ENCODE data around the gene IGLL5.

IGLL5 gene

GRCh38 chr22:22893077-22893805, 5.6 kb downstream of the IGLL5 start:
- DNase-seq: no peak
- Histone ChIP-seq H3K9ac (ENCODE audit: low read length) (no peak overlapping the region), H2BK15ac (ENCODE audit: low read depth, poor library complexity, severe bottlenecking) (no peak overlapping the region), H4K8ac (ENCODE audit: low read length) (no peak overlapping the region), H3K79me1 (replicated peaks; ENCODE audit: low read length, poor library complexity, severe bottlenecking) (no peaks in the 10 kb centered on the region), H4K91ac (ENCODE audit: low read length) (no peak overlapping the region), H3K9me3 (ENCODE audit: control insufficient read depth, low read length) (no peaks in the 10 kb centered on the region), H3K4me2 (ENCODE audit: low read length, poor library complexity, severe bottlenecking) (no peak overlapping the region), H3K4ac (ENCODE audit: low read depth in 1 of 2, low read length in 2 of 2) (no peak overlapping the region), H2BK12ac (ENCODE audit: low read length in 2 of 2) (no peak overlapping the region), H3K27ac (ENCODE audit: low read length, poor library complexity, severe bottlenecking) (no peak overlapping the region), H3K36me3 (ENCODE audit: control insufficient read depth in 1 of 2, insufficient read depth in 2 of 2, low read depth in 1 of 2, low read length in 2 of 2) (no peaks in the 10 kb centered on the region), H3K23ac (ENCODE audit: low read length in 2 of 2) (no peak overlapping the region), H2BK5ac (ENCODE audit: low read depth, low read length, poor library complexity, severe bottlenecking) (no peak overlapping the region), H2AK5ac (ENCODE audit: low read length, severe bottlenecking) (no peak overlapping the region), H3K27me3 (ENCODE audit: control insufficient read depth in 1 of 2, insufficient read depth in 1 of 2, low read length in 2 of 2) (peaks cover 3 to 86% of the 10 kb centered on the region in 2 experiments), H3K4me3 (ENCODE audit: insufficient read depth in 1 of 2, low read depth in 1 of 2, low read length in 2 of 2) (no peak overlapping the region), H3K4me1 (ENCODE audit: control insufficient read depth, insufficient read depth, low read depth, low read length) (no peaks in the 10 kb centered on the region), H2AFZ (ENCODE audit: low read depth, low read length) (no peak overlapping the region), H3K14ac (ENCODE audit: low read length in 2 of 2) (no peak overlapping the region), H3K18ac (ENCODE audit: low read depth in 1 of 2, low read length in 2 of 2) (no peak overlapping the region), H2BK120ac (ENCODE audit: low read depth, low read length) (no peak overlapping the region)
- 71% methylated on average over 10 of the region's 10 CpGs for WGBS

GRCh38 chr22:22893891-22894739, 6.5 kb downstream of the IGLL5 start:
- Histone ChIP-seq H4K8ac (ENCODE audit: low read length) (no peak overlapping the region), H3K9me3 (ENCODE audit: control insufficient read depth, low read length) (no peaks in the 10 kb centered on the region), H2BK5ac (ENCODE audit: low read depth, low read length, poor library complexity, severe bottlenecking) (no peak overlapping the region), H2BK120ac (ENCODE audit: low read depth, low read length) (no peak overlapping the region), H3K27ac (ENCODE audit: low read length, poor library complexity, severe bottlenecking) (no peak overlapping the region), H2AK5ac (ENCODE audit: low read length, severe bottlenecking) (no peak overlapping the region), H3K79me1 (replicated peaks; ENCODE audit: low read length, poor library complexity, severe bottlenecking) (no peaks in the 10 kb centered on the region), H2BK12ac (ENCODE audit: low read length in 2 of 2) (no peak overlapping the region), H3K4me3 (ENCODE audit: insufficient read depth in 1 of 2, low read depth in 1 of 2, low read length in 2 of 2) (no peak overlapping the region), H2AFZ (ENCODE audit: low read depth, low read length) (no peak overlapping the region), H2BK15ac (ENCODE audit: low read depth, poor library complexity, severe bottlenecking) (no peak overlapping the region), H3K4me1 (ENCODE audit: control insufficient read depth, insufficient read depth, low read depth, low read length) (no peaks in the 10 kb centered on the region), H3K4ac (ENCODE audit: low read depth in 1 of 2, low read length in 2 of 2) (no peak overlapping the region), H3K18ac (ENCODE audit: low read depth in 1 of 2, low read length in 2 of 2) (no peak overlapping the region), H4K91ac (ENCODE audit: low read length) (no peak overlapping the region), H3K4me2 (ENCODE audit: low read length, poor library complexity, severe bottlenecking) (no peak overlapping the region), H3K14ac (ENCODE audit: low read length in 2 of 2) (no peak overlapping the region), H3K23ac (ENCODE audit: low read length in 2 of 2) (no peak overlapping the region), H3K27me3 (ENCODE audit: control insufficient read depth in 1 of 2, insufficient read depth in 1 of 2, low read length in 2 of 2) (peaks cover 3 to 78% of the 10 kb centered on the region in 2 experiments), H3K36me3 (ENCODE audit: control insufficient read depth in 1 of 2, insufficient read depth in 2 of 2, low read depth in 1 of 2, low read length in 2 of 2) (no peaks in the 10 kb centered on the region), H3K9ac (ENCODE audit: low read length) (no peak overlapping the region)
- WGBS: 58% methylated on average over 9 of the region's 9 CpGs
- DNase-seq: no peak

DNA sequence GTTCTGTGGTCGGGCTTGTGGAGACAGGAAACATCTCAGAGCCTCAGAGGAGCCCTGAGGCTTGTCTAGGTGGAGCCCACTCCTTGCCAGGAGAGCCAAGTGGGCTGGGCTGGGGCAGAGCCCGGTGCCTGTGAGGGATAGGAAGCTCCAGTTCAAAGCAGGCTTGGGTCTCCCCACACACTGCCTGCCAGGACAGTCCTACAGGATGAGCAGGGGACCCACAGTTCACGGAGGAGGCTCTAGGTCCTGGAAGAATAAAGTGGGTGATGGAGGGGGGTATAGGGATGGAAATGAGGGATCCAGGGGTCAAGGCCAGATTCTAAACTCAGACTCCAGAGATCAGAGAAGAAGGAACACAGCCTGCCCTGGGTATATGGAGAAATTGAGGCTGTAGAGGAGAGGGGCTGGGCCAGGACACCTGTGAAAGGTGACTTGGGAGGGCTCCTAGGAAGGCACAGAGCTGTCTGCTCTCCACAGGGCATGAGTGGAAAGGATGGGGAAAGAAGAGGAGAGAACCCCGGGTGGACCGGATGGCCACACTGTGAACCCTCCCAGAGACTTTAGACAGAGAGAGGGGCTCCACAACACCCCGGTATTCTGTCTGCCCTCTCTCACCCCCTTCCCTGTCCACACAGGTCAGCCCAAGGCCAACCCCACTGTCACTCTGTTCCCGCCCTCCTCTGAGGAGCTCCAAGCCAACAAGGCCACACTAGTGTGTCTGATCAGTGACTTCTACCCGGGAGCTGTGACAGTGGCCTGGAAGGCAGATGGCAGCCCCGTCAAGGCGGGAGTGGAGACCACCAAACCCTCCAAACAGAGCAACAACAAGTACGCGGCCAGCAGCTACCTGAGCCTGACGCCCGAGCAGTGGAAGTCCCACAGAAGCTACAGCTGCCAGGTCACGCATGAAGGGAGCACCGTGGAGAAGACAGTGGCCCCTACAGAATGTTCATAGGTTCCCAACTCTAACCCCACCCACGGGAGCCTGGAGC, 7.4 kb downstream of the IGLL5 start:
- H2BK12ac ChIP-seq (ENCODE audit: low read length in 2 of 2): no peak overlapping the region
- H4K8ac ChIP-seq (ENCODE audit: low read length): no peak overlapping the region
- no peak overlapping the region for H3K14ac ChIP-seq (ENCODE audit: low read length in 2 of 2)
- H3K4me2 ChIP-seq (ENCODE audit: low read length, poor library complexity, severe bottlenecking): no peak overlapping the region
- 63% methylated on average over 17 of the region's 17 CpGs for WGBS
- no peaks in the 10 kb centered on the region for H3K79me1 ChIP-seq (replicated peaks; ENCODE audit: low read length, poor library complexity, severe bottlenecking)
- H3K4me3 ChIP-seq (ENCODE audit: insufficient read depth in 1 of 2, low read depth in 1 of 2, low read length in 2 of 2): no peak overlapping the region
- H3K18ac ChIP-seq (ENCODE audit: low read depth in 1 of 2, low read length in 2 of 2): no peak overlapping the region
- no peak overlapping the region for H3K23ac ChIP-seq (ENCODE audit: low read length in 2 of 2)
- no peaks in the 10 kb centered on the region for H3K4me1 ChIP-seq (ENCODE audit: control insufficient read depth, insufficient read depth, low read depth, low read length)
- no peak overlapping the region for H2BK5ac ChIP-seq (ENCODE audit: low read depth, low read length, poor library complexity, severe bottlenecking)
- no peak for DNase-seq
- H2AK5ac ChIP-seq (ENCODE audit: low read length, severe bottlenecking): no peak overlapping the region
- H3K27ac ChIP-seq (ENCODE audit: low read length, poor library complexity, severe bottlenecking): no peak overlapping the region
- no peak overlapping the region for H2BK120ac ChIP-seq (ENCODE audit: low read depth, low read length)
- H4K91ac ChIP-seq (ENCODE audit: low read length): peak overlapping the region; percentile 58
- H3K36me3 ChIP-seq (ENCODE audit: control insufficient read depth in 1 of 2, insufficient read depth in 2 of 2, low read depth in 1 of 2, low read length in 2 of 2): no peaks in the 10 kb centered on the region
- H3K27me3 ChIP-seq (ENCODE audit: control insufficient read depth in 1 of 2, insufficient read depth in 1 of 2, low read length in 2 of 2): peaks cover 3 to 72% of the 10 kb centered on the region in 2 experiments
- no peak overlapping the region for H2BK15ac ChIP-seq (ENCODE audit: low read depth, poor library complexity, severe bottlenecking)
- H2AFZ ChIP-seq (ENCODE audit: low read depth, low read length): no peak overlapping the region
- no peak overlapping the region for H3K9ac ChIP-seq (ENCODE audit: low read length)
- no peak overlapping the region for H3K4ac ChIP-seq (ENCODE audit: low read depth in 1 of 2, low read length in 2 of 2)
- no peaks in the 10 kb centered on the region for H3K9me3 ChIP-seq (ENCODE audit: control insufficient read depth, low read length)

All from mesenchymal stem cell (in vitro differentiated cells and primary cell).